ENCODE data around the gene FOXP1.

DNA sequence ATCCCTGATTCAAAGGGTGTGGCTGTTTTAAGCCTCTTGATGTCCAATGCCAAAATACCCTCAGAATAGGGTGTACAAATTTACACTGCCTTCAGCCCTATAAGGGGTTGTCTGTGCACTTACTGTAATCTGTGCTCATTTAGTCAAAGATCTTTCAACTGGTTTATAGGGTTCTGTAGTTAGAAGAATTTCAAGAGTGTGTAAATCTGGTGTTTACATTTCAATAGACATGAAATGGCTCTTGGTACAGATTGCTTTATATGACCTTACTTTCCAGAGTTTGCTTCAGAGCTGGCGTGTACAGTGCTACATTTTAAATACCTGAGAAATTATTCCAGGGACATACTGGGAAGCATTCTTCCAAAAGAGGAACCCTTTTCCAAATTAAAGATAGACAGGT is 399.3 kb downstream of the FOXP1 start:
- TF ChIP-seq TAF1 (IDR thresholded peaks at IDR 0.05; ENCODE audit: low read depth, low read length), result no peak
- TF ChIP-seq POLR2A (IDR thresholded peaks at IDR 0.05; ENCODE audit: low read depth, low read length), result no peak
- TF ChIP-seq POLR2AphosphoS5 (IDR thresholded peaks at IDR 0.05; ENCODE audit: low read depth, low read length), result no peak
- no peak for TF ChIP-seq SPI1 (IDR thresholded peaks at IDR 0.05; ENCODE audit: low read depth, low read length)
